GM18505 (cell line): ENCODE data around the gene TACC3.

Experiments used
- ATAC-seq: cut with Tn5 transposase; IDR thresholded peaks from one replicate; pipeline ENCODE4 v1.9.1; 2021; ENCODE audit not compliant: unreplicated experiment
- POLR2A ChIP-seq: IDR thresholded peaks from 4 replicates; pipeline ENCODE4 v1.6.1; 2011; ENCODE audit warnings: borderline replicate concordance; ENCODE audit not compliant: insufficient read depth, insufficient read length; ENCODE audit errors: extremely low read depth

The TACC3 gene

GRCh38 chr4:1767061-1767769 lies 45.9 kb downstream of the TACC3 start:
- ATAC-seq = no peak
- no peak for TF ChIP-seq POLR2A

GRCh38 chr4:1767770-1768366 lies 46.5 kb downstream of the TACC3 start:
- no peak for TF ChIP-seq POLR2A
- no peak for ATAC-seq

GRCh38 chr4:1768367-1769034 lies 47.2 kb downstream of the TACC3 start:
- TF ChIP-seq POLR2A = no peak
- no peak for ATAC-seq

- no peak for TF ChIP-seq POLR2A
- ATAC-seq = no peak
Observed at GRCh38 chr4:1769692-1770091, 48.4 kb downstream of the TACC3 start.

GRCh38 chr4:1770245-1770644 lies 48.9 kb downstream of the TACC3 start:
- ATAC-seq = no peak
- TF ChIP-seq POLR2A = no peak

- no peak for TF ChIP-seq POLR2A
- no peak for ATAC-seq
Observed at GRCh38 chr4:1770791-1771231, 49.5 kb downstream of the TACC3 start.

- ATAC-seq = no peak
- no peak for TF ChIP-seq POLR2A
Observed at GRCh38 chr4:1771555-1772305, 50.4 kb downstream of the TACC3 start.

GRCh38 chr4:1772853-1773538 lies 51.7 kb downstream of the TACC3 start:
- no peak for TF ChIP-seq POLR2A
- no peak for ATAC-seq

GRCh38 chr4:1773754-1774153 lies 52.4 kb downstream of the TACC3 start:
- no peak for TF ChIP-seq POLR2A
- ATAC-seq = no peak

- ATAC-seq = no peak
- no peak for TF ChIP-seq POLR2A
Observed at GRCh38 chr4:1775731-1776500, 54.6 kb downstream of the TACC3 start.

- TF ChIP-seq POLR2A = no peak
- no peak for ATAC-seq
Observed at GRCh38 chr4:1776521-1777161, 55.3 kb downstream of the TACC3 start.

- TF ChIP-seq POLR2A = no peak
- no peak for ATAC-seq
Observed at GRCh38 chr4:1777822-1778641, 56.7 kb downstream of the TACC3 start.
